ENCODE measurements around the gene STARD9. TPM values are rescaled to one million over a fixed set of nuclear protein-coding genes. Genes with fewer than 3 reads are reported as not detected.

The STARD9 gene
- total and polyA plus RNA-seq, 2 of the 13 experiments (the other 11 are each of a cell fraction or from before 2014, with no cell fraction given): 5.3 to 7.5 TPM

DNA sequence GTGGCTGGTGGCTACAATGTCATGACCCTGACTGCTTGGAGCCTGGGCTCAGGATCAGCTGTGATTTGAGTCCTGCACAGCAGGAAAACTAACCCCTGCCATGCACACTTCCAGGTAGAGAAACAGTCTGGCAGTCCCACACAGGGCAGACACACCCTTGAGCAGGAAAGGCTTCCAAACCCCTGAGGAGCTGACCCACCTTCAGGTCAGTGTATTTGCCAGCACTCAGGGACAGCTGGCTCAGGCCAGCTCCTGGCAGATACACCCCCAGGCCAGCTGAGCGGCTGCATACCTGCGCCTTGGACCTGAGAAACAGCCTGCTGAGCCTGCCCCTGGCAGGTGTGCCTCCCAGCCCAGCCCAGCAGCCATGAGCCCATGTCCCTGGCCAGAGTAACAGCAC, 183.7 kb downstream of the STARD9 start:
- ChIA-PET POLR2A (no interaction called here), CTCF (ENCODE audit: low intra/inter-chr PET ratio, low total read pairs) (no interaction called here)
- in situ Hi-C loops (cut with HindIII; ENCODE audit: extremely low pct_ligation_motif_present, low pct_unique_long_range_greater_than_20kb): no loop called here
- no peaks in the 10 kb centered on the region for H3K79me2 ChIP-seq (ENCODE audit: insufficient read depth, low read length)
- no peak overlapping the region for H2AFZ ChIP-seq (ENCODE audit: low read length)
- BruUV-seq (replicated peaks): no TSS peak
- peaks cover 20% of the 10 kb centered on the region for H3K9me3 ChIP-seq (ENCODE audit: low read length)
- no peaks in the 10 kb centered on the region for H3K27me3 ChIP-seq (ENCODE audit: control insufficient read depth in 1 of 2, insufficient read depth in 2 of 2, low read length in 2 of 2)
- peaks cover 5% of the 10 kb centered on the region; the same call in 1 of the 2 replicates for H3K4me1 ChIP-seq (ENCODE audit: insufficient read depth, low read length)
- DNase-seq (ENCODE audit: low spot score): no peak
- no peak for ATAC-seq
- H3K4me2 ChIP-seq (ENCODE audit: low read depth, low read length): no peak overlapping the region
- H3K9ac ChIP-seq (ENCODE audit: insufficient read depth, low read depth, low read length): no peak overlapping the region
- no peak for TF ChIP-seq ZNF660 (CRISPR knock-in tag; IDR thresholded peaks at IDR 0.05; ENCODE audit: borderline replicate concordance, low read depth)
- no peak for TF ChIP-seq EED (CRISPR knock-in tag; IDR thresholded peaks at IDR 0.05)
- no peak for TF ChIP-seq TARDBP (CRISPR knock-in tag; IDR thresholded peaks at IDR 0.05)
- no peak for TF ChIP-seq SKI (IDR thresholded peaks at IDR 0.05; ENCODE audit: partially characterized antibody)
- no peak overlapping the region for H3K27ac ChIP-seq (ENCODE audit: extremely low read length, insufficient read depth, low read length)
- intact Hi-C loops (cut with micrococcal nuclease; ENCODE audit: unreplicated experiment): no loop called here
- FAIRE-seq: no peak
- no peaks in the 10 kb centered on the region for H4K20me1 ChIP-seq (ENCODE audit: insufficient read depth, low read length)
- WGBS (ENCODE audit: low lambda C conversion rate): no CpG with 5 or more reads among the region's 2 CpGs
- no peaks in the 10 kb centered on the region for H3K36me3 ChIP-seq (replicated peaks in 1 of 2; ENCODE audit: control insufficient read depth in 1 of 2, insufficient read depth in 2 of 2, low read length in 2 of 2)
- H3K4me3 ChIP-seq (replicated peaks in 1 of 3; ENCODE audit: insufficient read depth in 1 of 3, low read depth in 2 of 3, low read length in 3 of 3): no peak overlapping the region

DNA sequence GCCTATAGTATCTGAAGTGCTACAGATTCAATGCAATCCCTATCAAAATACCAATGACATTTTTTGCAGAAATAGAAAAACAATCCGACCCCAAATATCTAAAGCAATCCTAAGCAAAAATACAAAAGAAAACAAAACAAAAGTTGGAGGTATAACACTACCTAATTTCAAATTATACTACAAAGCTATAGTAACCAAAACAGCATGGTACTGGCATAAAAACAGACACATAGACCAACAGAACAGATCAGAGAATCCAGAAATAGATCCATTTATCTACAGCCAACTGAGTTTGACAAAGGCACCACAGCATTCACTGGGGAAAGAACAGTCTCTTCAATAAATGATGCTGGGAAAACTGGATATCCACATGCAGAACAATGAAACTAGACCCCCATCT, 185.4 kb downstream of the STARD9 start:
- POLR2A ChIA-PET: no interaction called here
- Histone ChIP-seq H3K9ac (ENCODE audit: insufficient read depth, low read depth, low read length) (no peak overlapping the region), H2AFZ (ENCODE audit: low read length) (no peak overlapping the region), H3K4me2 (ENCODE audit: low read depth, low read length) (no peak overlapping the region), H4K20me1 (ENCODE audit: insufficient read depth, low read length) (no peaks in the 10 kb centered on the region), H3K4me3 (replicated peaks in 1 of 3; ENCODE audit: insufficient read depth in 1 of 3, low read depth in 2 of 3, low read length in 3 of 3) (no peak overlapping the region), H3K79me2 (ENCODE audit: insufficient read depth, low read length) (no peaks in the 10 kb centered on the region), H3K27me3 (ENCODE audit: control insufficient read depth in 1 of 2, insufficient read depth in 2 of 2, low read length in 2 of 2) (no peaks in the 10 kb centered on the region), H3K27ac (ENCODE audit: extremely low read length, insufficient read depth, low read length) (no peak overlapping the region), H3K9me3 (ENCODE audit: low read length) (peaks cover 20% of the 10 kb centered on the region), H3K36me3 (replicated peaks in 1 of 2; ENCODE audit: control insufficient read depth in 1 of 2, insufficient read depth in 2 of 2, low read length in 2 of 2) (no peaks in the 10 kb centered on the region), H3K4me1 (ENCODE audit: insufficient read depth, low read length) (peaks cover 17% of the 10 kb centered on the region; the same call in 1 of the 2 replicates)
- BruUV-seq (replicated peaks): no TSS peak
- TF ChIP-seq SNAPC2 (CRISPR knock-in tag; IDR thresholded peaks at IDR 0.05) (no peak), JUN (CRISPR knock-in tag; IDR thresholded peaks at IDR 0.05) (no peak), AGO1 (IDR thresholded peaks at IDR 0.05; ENCODE audit: low read depth, low read length, poor library complexity, severe bottlenecking) (no peak), ZNF777 (CRISPR knock-in tag; IDR thresholded peaks at IDR 0.05) (no peak), PHF8 (CRISPR knock-in tag; IDR thresholded peaks at IDR 0.05) (no peak)
- WGBS (ENCODE audit: low lambda C conversion rate): 87% methylated on average over 1 of the region's 1 CpG
- intact Hi-C loops (cut with micrococcal nuclease; ENCODE audit: unreplicated experiment) (no loop called here), in situ Hi-C loops (cut with HindIII; ENCODE audit: extremely low pct_ligation_motif_present, low pct_unique_long_range_greater_than_20kb) (no loop called here)
- FAIRE-seq (no peak), ATAC-seq (no peak), DNase-seq (ENCODE audit: low spot score) (no peak)
- CTCF ChIA-PET (ENCODE audit: low intra/inter-chr PET ratio, low total read pairs): no interaction called here
